Measurements from ENCODE around the gene TMEM247. TPM values are rescaled to one million over a fixed set of nuclear protein-coding genes. Genes with fewer than 3 reads are reported as not detected.
A peak's percentile ranks its signal among the peaks of the same experiment; 100 is the strongest.

The TMEM247 gene
- total RNA-seq, 1 donor from 2014 or later = not detected

DNA sequence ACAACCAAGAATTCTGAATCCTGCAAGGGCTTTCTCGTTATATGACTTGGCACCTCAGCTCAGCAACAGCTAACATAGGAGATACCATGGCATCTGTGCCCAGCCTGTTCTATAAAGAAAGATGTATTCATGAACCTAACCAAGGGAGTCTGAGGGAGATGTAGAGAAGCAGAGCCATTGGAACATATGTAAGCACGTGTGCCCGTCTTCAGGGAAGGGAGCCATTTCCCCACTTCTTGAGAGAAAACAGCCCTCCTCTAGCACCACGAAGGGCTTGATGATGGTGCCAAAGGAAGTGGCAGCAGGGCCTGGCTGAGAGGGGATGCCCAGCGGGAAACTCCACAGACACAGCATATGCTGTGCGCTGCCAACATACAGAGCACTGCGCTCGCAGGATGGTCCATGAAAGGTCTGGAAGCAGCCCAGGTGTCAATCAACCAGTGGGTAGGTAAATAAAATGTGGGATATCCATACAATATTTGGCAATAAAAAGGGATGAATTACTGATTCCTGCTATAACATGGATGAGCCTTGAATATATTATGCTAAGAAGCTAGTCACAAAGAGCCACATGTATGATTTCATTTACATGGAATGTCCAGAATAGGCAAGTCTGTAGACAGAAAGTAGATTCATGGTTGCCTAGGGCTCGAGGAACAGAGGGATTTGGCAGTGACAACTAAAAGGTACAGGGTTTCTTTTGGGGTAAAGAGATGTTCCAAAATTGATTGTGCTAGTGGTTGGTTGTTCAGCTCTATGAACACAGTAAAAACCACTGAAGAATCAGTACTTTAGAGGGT is 16.1 kb downstream of the TMEM247 start:
- Histone ChIP-seq H3K27me3 (ENCODE audit: control insufficient read depth, insufficient read depth, low read length) (peaks cover 5% of the 10 kb centered on the region), H3K4me3 (ENCODE audit: low read depth, low read length) (no peak overlapping the region), H3K36me3 (ENCODE audit: control insufficient read depth, insufficient read depth, low read length) (no peaks in the 10 kb centered on the region)
- TF ChIP-seq, protein P1, sequence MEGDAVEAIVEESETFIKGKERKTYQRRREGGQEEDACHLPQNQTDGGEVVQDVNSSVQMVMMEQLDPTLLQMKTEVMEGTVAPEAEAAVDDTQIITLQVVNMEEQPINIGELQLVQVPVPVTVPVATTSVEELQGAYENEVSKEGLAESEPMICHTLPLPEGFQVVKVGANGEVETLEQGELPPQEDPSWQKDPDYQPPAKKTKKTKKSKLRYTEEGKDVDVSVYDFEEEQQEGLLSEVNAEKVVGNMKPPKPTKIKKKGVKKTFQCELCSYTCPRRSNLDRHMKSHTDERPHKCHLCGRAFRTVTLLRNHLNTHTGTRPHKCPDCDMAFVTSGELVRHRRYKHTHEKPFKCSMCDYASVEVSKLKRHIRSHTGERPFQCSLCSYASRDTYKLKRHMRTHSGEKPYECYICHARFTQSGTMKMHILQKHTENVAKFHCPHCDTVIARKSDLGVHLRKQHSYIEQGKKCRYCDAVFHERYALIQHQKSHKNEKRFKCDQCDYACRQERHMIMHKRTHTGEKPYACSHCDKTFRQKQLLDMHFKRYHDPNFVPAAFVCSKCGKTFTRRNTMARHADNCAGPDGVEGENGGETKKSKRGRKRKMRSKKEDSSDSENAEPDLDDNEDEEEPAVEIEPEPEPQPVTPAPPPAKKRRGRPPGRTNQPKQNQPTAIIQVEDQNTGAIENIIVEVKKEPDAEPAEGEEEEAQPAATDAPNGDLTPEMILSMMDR (IDR thresholded peaks at IDR 0.05; ENCODE audit: insufficient read depth, low read length, poor library complexity, severe bottlenecking) = no peak
- no peak for DNase-seq (ENCODE audit: low read depth)

- no peak for DNase-seq (ENCODE audit: low read depth)
These were observed 18.4 kb downstream of the TMEM247 start for GRCh38 chr2:46497766-46498165.

GRCh38 chr2:46498681-46499080 is 19.3 kb downstream of the TMEM247 start:
- Histone ChIP-seq H3K4me3 (ENCODE audit: low read depth, low read length) (no peak overlapping the region), H3K27me3 (ENCODE audit: control insufficient read depth, insufficient read depth, low read length) (peaks cover 5% of the 10 kb centered on the region), H3K36me3 (ENCODE audit: control insufficient read depth, insufficient read depth, low read length) (no peaks in the 10 kb centered on the region)
- no peak for DNase-seq (ENCODE audit: low read depth)
- TF ChIP-seq, protein P1 (IDR thresholded peaks at IDR 0.05; ENCODE audit: insufficient read depth, low read length, poor library complexity, severe bottlenecking) = no peak

More at GRCh38 chr2:46497766-46498165, 18.4 kb downstream of the TMEM247 start:
- TF ChIP-seq, protein P1 (IDR thresholded peaks at IDR 0.05; ENCODE audit: insufficient read depth, low read length, poor library complexity, severe bottlenecking) = no peak
- Histone ChIP-seq H3K27me3 (ENCODE audit: control insufficient read depth, insufficient read depth, low read length) (peaks cover 5% of the 10 kb centered on the region), H3K36me3 (ENCODE audit: control insufficient read depth, insufficient read depth, low read length) (no peaks in the 10 kb centered on the region), H3K4me3 (ENCODE audit: low read depth, low read length) (no peak overlapping the region)

GRCh38 chr2:46499392-46499785 is 20.0 kb downstream of the TMEM247 start:
- peaks cover 5% of the 10 kb centered on the region for H3K27me3 ChIP-seq (ENCODE audit: control insufficient read depth, insufficient read depth, low read length)
- TF ChIP-seq, protein P1 (IDR thresholded peaks at IDR 0.05; ENCODE audit: insufficient read depth, low read length, poor library complexity, severe bottlenecking) = no peak
- H3K4me3 ChIP-seq (ENCODE audit: low read depth, low read length) = peak overlapping the region; percentile 48
- H3K36me3 ChIP-seq (ENCODE audit: control insufficient read depth, insufficient read depth, low read length) = no peaks in the 10 kb centered on the region
- DNase-seq (ENCODE audit: low read depth) = no peak

DNA sequence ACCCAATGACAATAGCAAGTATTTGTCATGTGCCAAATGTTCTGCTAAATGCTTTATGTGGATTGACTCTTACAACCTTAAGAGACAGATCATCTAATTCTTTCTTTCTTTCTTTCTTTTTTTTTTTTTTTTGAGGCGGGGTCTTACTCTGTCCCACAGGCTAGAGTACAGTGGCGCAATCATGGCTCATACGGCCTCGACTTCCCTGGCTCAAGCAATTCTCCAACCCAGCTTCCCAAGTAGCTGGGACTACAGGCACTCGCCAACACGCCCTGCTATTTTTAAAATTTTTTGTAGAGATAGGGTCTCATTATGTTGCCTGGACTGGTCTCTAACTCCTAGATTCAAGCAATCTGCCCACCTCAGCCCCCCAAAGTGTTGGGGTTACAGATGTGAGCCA is 21.4 kb downstream of the TMEM247 start:
- DNase-seq (ENCODE audit: low read depth) = no peak
- TF ChIP-seq, protein P1 (IDR thresholded peaks at IDR 0.05; ENCODE audit: insufficient read depth, low read length, poor library complexity, severe bottlenecking) = no peak
- H3K27me3 ChIP-seq (ENCODE audit: control insufficient read depth, insufficient read depth, low read length) = peaks cover 5% of the 10 kb centered on the region
- H3K36me3 ChIP-seq (ENCODE audit: control insufficient read depth, insufficient read depth, low read length) = no peaks in the 10 kb centered on the region
- no peak overlapping the region for H3K4me3 ChIP-seq (ENCODE audit: low read depth, low read length)

All from kidney epithelial cell (primary cell).